ENCODE measurements around the gene HECTD4. TPM values are rescaled to one million over a fixed set of nuclear protein-coding genes. Genes with fewer than 3 reads are reported as not detected.

HECTD4 gene
- total and polyA plus RNA-seq, 2 experiments from 2014 or later: 25.7 to 36.9 TPM

- H3K36me3 Mint-ChIP-seq (ENCODE audit: low read depth): peaks cover 59% of the 10 kb centered on the region
- H3K27me3 Mint-ChIP-seq (ENCODE audit: insufficient read depth, low read depth, poor library complexity): peaks cover 10% of the 10 kb centered on the region
- H3K4me2 ChIP-seq: no peak overlapping the region
- H4K20me1 ChIP-seq (replicated peaks; ENCODE audit: insufficient read depth): no peaks in the 10 kb centered on the region
- no peaks in the 10 kb centered on the region for H3K79me2 ChIP-seq (replicated peaks; ENCODE audit: insufficient read depth)
- H3K27me3 ChIP-seq (ENCODE audit: insufficient read depth): no peaks in the 10 kb centered on the region
- H3K4me1 Mint-ChIP-seq: no peaks in the 10 kb centered on the region
- DNase-seq (ENCODE audit: low spot score) (no peak), ATAC-seq (no peak)
- H3K27ac ChIP-seq (ENCODE audit: low read depth): no peak overlapping the region
- no peaks in the 10 kb centered on the region for H3K9me2 ChIP-seq (ENCODE audit: insufficient read depth)
- no peaks in the 10 kb centered on the region for H3F3A ChIP-seq (replicated peaks; ENCODE audit: low read depth)
- H3K4me1 ChIP-seq (ENCODE audit: insufficient read depth): no peaks in the 10 kb centered on the region
- H3K36me3 ChIP-seq (ENCODE audit: insufficient read depth): peaks cover 5% of the 10 kb centered on the region; the same call in 1 of the 2 replicates
- no peak overlapping the region for H3K27ac Mint-ChIP-seq
- no peak overlapping the region for H3K4me3 Mint-ChIP-seq
- no peak for TF ChIP-seq NANOG (IDR thresholded peaks at IDR 0.05; ENCODE audit: borderline replicate concordance)
- no peak for TF ChIP-seq CTCF (conservative IDR thresholded peaks at IDR 0.05; ENCODE audit: low read depth in 2 of 2)
- no peak for TF ChIP-seq STAT1 (IDR thresholded peaks at IDR 0.05; ENCODE audit: unreplicated experiment)
- no peak for TF ChIP-seq REST (IDR thresholded peaks at IDR 0.05; ENCODE audit: unreplicated experiment)
- TF ChIP-seq CREB1 (CRISPR knock-in tag; IDR thresholded peaks at IDR 0.05; ENCODE audit: low read depth): no peak
- TF ChIP-seq ZNF462 (CRISPR knock-in tag; IDR thresholded peaks at IDR 0.05): no peak
- TF ChIP-seq ZNF114 (CRISPR knock-in tag; IDR thresholded peaks at IDR 0.05): no peak
- TF ChIP-seq EZH2 (IDR thresholded peaks at IDR 0.05; ENCODE audit: low read depth, unreplicated experiment): no peak
- TF ChIP-seq JUNB (IDR thresholded peaks at IDR 0.05; ENCODE audit: unreplicated experiment): no peak
- no peak for TF ChIP-seq POLR2AphosphoS5 (IDR thresholded peaks at IDR 0.05; ENCODE audit: low read depth)
- TF ChIP-seq ETS1 (IDR thresholded peaks at IDR 0.05): no peak
- TF ChIP-seq EZH2phosphoT487 (IDR thresholded peaks at IDR 0.05; ENCODE audit: unreplicated experiment): no peak
- no peak for TF ChIP-seq ZNF331 (CRISPR knock-in tag; IDR thresholded peaks at IDR 0.05; ENCODE audit: low read depth)
- no peak overlapping the region for H2AFZ ChIP-seq
- H3K9me3 Mint-ChIP-seq: peaks cover 30% of the 10 kb centered on the region
- H3K4me3 ChIP-seq: no peak overlapping the region
Observed at GRCh38 chr12:112161711-112162110, 220.5 kb downstream of the HECTD4 start.

All from GM23338 (cell line).